Stomach (tissue), 9 donors: Measurements from ENCODE around the gene ZSCAN2. TPM values are rescaled to one million over a fixed set of nuclear protein-coding genes. Genes with fewer than 3 reads are reported as not detected.

Experiments used
- DNase-seq, 2 donors: peaks; one replicate each; pipeline versions ENCODE4 v3.0.0 to v3.0.0-alpha.2; 2013 to 2019
- H3K27ac ChIP-seq, 5 donors: fragments of 200-600 bp in 4 of 5; sonication (generic) in 4 of 5; one replicate each; pipeline ENCODE4 v1.5.1; 2013 to 2019; ENCODE audit warnings: mild to moderate bottlenecking in 1 of 5, moderate library complexity in 1 of 5
- H3K27me3 ChIP-seq, 3 donors: fragments of 200-600 bp; sonication (generic); one replicate each; pipeline ENCODE4 v1.5.1; 2017 to 2019; ENCODE audit warnings: mixed run types in 1 of 3
- H3K36me3 ChIP-seq, 4 donors: fragments of 200-600 bp; sonication (generic); 1 replicate in 3 of 4; 2 replicates in 1 of 4; pipeline ENCODE4 v1.5.1; 2016 to 2019
- H3K4me1 ChIP-seq, 4 donors: fragments of 200-600 bp; sonication (generic); one replicate each; pipeline ENCODE4 v1.5.1; 2016 to 2019
- H3K4me3 ChIP-seq, 4 donors: fragments of 200-600 bp; sonication (generic) in 3 of 4; one replicate each; pipeline ENCODE4 v1.5.1; 2016 to 2019; ENCODE audit warnings: mild to moderate bottlenecking in 1 of 4
- H3K9me3 ChIP-seq, 4 donors: fragments of 200-600 bp; sonication (generic); one replicate each; pipeline ENCODE4 v1.5.1; 2016 to 2019
- CTCF ChIP-seq, 7 experiments: fragments of 450-650 bp in 4 of 7; fragments of 200-600 bp in 3 of 7; sonication (generic) in 3 of 7; IDR thresholded peaks; one replicate each; pipeline ENCODE4 v1.5.1; 2016 to 2019; ENCODE audit warnings: antibody characterized with exemption in 7 of 7, control low read depth in 2 of 7, mild to moderate bottlenecking in 1 of 7
- EP300 ChIP-seq: sonication (generic); formaldehyde crosslinking; IDR thresholded peaks from one replicate; pipeline ENCODE4 v1.6.1; 2017; ENCODE audit warnings: antibody characterized with exemption
- POLR2A ChIP-seq, 4 donors: fragments of 450-650 bp; IDR thresholded peaks; one replicate each; pipeline ENCODE4 v1.6.1; 2016; ENCODE audit warnings: antibody characterized with exemption in 4 of 4, control low read depth in 2 of 4, mild to moderate bottlenecking in 1 of 4, moderate library complexity in 1 of 4
- POLR2AphosphoS5 ChIP-seq, 3 donors: sonication (generic); formaldehyde crosslinking; IDR thresholded peaks; one replicate each; pipeline ENCODE4 v1.6.1; 2016; ENCODE audit warnings: antibody characterized with exemption in 3 of 3
- WGBS, 5 donors: extraction: QIAGEN DNeasy Blood & Tissue Kit in 3 of 5; methylation state at CpG; one replicate each; pipeline versions ENCODE4 v1.1.5 to v1.1.7; 2013 to 2018; 5-methylcytosine and 5-hydroxymethylcytosine counted together
- intact Hi-C: fragments of 100-400 bp; cut with DNase I; formaldehyde crosslinking; loops from one replicate; pipeline ENCODE4 v1.15.1; 2023; ENCODE audit warnings: low total_unique reads
- polyA plus RNA-seq, 3 donors: library from polyadenylated mRNA; stranded (reverse); fragments of 200-250 nt; gene quantifications; one replicate each; pipeline ENCODE4 v1.2.3, GENCODE V29; 2013
- total RNA-seq, 5 donors: library from RNA; depleted of rRNA; stranded (reverse); fragments of >200 nt; gene quantifications; one replicate each; pipeline versions ENCODE4 v1.1.0 to v1.2.3, GENCODE V29; 2014 to 2016
- donor health status: healthy with polysubstance abuse.
- donor health status: Bipolar disorder and iron deficiency.
- donor health status: healthy.

Gene ZSCAN2
- total and polyA plus RNA-seq, 8 donors = 1.2 to 28.1 (median 6.6) TPM

DNA sequence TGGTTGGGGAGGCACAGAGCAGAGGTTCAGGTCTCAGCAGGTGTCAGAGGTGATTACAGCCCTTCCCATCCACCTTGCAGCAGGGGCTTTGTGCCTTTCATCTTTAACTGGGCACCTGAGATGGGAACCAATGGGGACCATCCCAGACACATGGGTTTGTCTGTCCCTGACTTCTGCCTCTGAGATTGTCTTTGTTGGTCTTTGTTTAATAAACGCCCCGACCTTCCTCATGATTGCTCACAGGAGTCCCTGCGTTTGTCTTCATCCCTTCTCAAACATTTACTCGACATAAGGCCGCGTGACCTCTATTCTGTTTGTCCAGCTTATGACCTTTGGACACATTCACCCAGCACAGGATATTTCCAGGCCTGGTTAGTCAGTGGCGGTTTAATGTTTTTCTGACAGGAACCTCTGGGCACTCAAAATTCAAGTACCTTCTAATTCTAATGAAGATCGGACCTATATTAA, 5.9 kb downstream of the ZSCAN2 start:
- H3K27ac ChIP-seq = peak overlapping the region; percentile 45 to 63 (median 52)
- DNase-seq = peak; percentile 50 to 72
- intact Hi-C loops = no loop called here
- no peaks in the 10 kb centered on the region for H3K27me3 ChIP-seq
- 26 to 58% (median 48%) methylated on average over 8 of the region's 8 CpGs for WGBS, 5 donors
- peaks cover 0 to 41% (median 34%) of the 10 kb centered on the region in 4 donors for H3K36me3 ChIP-seq
- TF ChIP-seq POLR2A (IDR thresholded peaks at IDR 0.05) (no peak), POLR2AphosphoS5 (IDR thresholded peaks at IDR 0.05) (peak in 1 of 3 donors; percentile 52)
- H3K4me3 ChIP-seq = no peak overlapping the region
- peaks cover 25 to 75% (median 49%) of the 10 kb centered on the region in 4 donors for H3K4me1 ChIP-seq
- no peaks in the 10 kb centered on the region for H3K9me3 ChIP-seq

DNA sequence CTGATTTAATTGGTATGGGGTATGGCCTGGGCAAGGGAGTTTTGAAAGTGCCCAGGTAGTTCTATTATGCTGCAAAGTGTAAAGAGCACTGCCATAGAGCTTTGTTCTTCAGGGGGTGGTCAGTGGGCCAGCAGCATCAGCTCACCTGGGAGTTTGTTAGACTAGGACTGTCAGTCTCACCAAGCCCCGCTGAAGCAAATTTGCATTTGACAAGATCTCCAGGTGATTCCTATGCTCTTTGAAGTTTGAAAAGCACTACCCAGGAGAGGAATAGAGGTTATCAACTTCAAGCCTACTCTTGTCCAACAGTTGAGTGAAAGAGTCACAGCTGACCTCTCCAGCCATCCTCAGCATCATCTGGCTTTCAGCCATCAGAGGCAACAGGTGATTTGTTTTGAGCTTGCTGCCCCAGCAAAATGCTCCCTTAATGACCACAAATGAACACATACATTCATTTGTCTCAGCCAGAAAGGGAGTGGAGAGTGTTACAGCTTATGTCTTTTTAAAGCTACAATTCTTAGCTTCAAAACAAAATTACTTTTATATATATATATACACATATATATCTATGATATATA, 8.0 kb downstream of the ZSCAN2 start:
- 70 to 100% (median 71%) methylated on average over 1 of the region's 1 CpG for WGBS, 5 donors
- TF ChIP-seq CTCF (IDR thresholded peaks at IDR 0.05) (no peak), POLR2AphosphoS5 (IDR thresholded peaks at IDR 0.05) (no peak), POLR2A (IDR thresholded peaks at IDR 0.05) (no peak), EP300 (no peak)
- peaks cover 0 to 40% (median 31%) of the 10 kb centered on the region in 4 donors for H3K36me3 ChIP-seq
- no peaks in the 10 kb centered on the region for H3K9me3 ChIP-seq
- intact Hi-C loops = no loop called here
- H3K27ac ChIP-seq = no peak overlapping the region
- DNase-seq = no peak
- peaks cover 25 to 56% (median 34%) of the 10 kb centered on the region in 4 donors for H3K4me1 ChIP-seq
- H3K27me3 ChIP-seq = no peaks in the 10 kb centered on the region
- no peak overlapping the region for H3K4me3 ChIP-seq

DNA sequence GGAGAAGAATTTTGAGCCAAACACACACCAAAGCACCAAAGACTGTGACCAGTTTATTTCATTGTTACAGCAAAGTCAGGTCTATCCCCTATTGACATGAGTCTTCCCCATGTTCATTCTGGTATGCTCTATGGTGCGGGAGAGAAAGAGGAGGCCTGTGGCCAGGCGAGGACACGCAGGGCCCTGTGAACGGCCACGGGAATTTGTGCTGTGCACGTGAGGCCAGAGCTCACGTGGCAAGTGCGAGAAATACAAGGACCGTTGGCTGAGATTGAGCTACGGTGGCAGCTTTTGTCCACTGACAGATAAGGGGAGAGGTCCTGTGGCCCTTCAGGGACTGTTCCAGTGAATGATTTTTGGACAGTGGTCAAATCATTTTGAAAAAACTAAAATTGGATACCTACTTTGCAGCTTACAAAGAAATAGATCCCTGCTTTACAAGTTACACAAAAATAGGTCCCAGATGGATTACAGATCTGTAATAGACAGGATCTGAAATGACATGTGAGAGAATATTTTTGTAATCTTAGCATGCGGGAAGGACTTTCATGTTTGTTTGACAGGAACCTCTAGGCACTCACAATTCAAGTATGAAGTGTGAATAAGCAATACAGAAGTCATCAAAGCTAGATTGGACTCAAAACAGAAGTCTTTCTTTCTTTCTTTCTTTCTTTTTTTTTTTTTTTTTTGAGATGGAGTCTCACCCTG, 9.2 kb downstream of the ZSCAN2 start:
- H3K36me3 ChIP-seq = peaks cover 0 to 34% (median 24%) of the 10 kb centered on the region in 4 donors
- WGBS, 5 donors = 68 to 89% (median 74%) methylated on average over 11 of the region's 11 CpGs
- no peaks in the 10 kb centered on the region for H3K27me3 ChIP-seq
- intact Hi-C loops = no loop called here
- no peaks in the 10 kb centered on the region for H3K9me3 ChIP-seq
- DNase-seq = no peak
- H3K4me3 ChIP-seq = no peak overlapping the region
- H3K27ac ChIP-seq = no peak overlapping the region
- TF ChIP-seq POLR2AphosphoS5 (IDR thresholded peaks at IDR 0.05) (no peak), EP300 (no peak), POLR2A (IDR thresholded peaks at IDR 0.05) (no peak), CTCF (IDR thresholded peaks at IDR 0.05) (no peak)
- peaks cover 24 to 44% (median 27%) of the 10 kb centered on the region in 4 donors for H3K4me1 ChIP-seq

DNA sequence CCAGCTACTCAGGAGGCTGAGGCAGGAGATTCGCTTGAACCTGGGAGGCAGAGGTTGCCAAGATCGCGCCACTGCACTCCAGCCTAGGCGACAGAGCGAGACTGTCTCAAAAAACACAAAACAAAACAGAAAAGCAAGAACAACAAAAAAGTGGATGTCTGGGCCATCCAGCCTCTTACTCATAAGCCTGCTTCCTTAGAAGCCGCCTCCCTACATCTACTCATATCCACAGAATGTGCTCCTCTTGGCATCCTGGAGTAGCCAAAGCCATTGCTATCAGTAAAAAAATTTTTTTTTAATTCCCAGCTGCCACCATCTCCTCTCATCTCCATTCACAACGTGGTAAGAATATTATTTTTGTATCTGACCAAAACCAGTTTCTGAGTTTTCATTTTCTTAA, 10.8 kb downstream of the ZSCAN2 start:
- Histone ChIP-seq H3K36me3 (peaks cover 0 to 26% (median 22%) of the 10 kb centered on the region in 4 donors), H3K9me3 (no peaks in the 10 kb centered on the region), H3K27ac (no peak overlapping the region), H3K27me3 (no peaks in the 10 kb centered on the region), H3K4me3 (no peak overlapping the region), H3K4me1 (peaks cover 8 to 32% (median 15%) of the 10 kb centered on the region in 4 donors)
- intact Hi-C loops = no loop called here
- TF ChIP-seq POLR2A (IDR thresholded peaks at IDR 0.05) = no peak
- no peak for TF ChIP-seq CTCF (IDR thresholded peaks at IDR 0.05)
- no peak for TF ChIP-seq EP300
- TF ChIP-seq POLR2AphosphoS5 (IDR thresholded peaks at IDR 0.05) = no peak
- 90 to 98% (median 96%) methylated on average over 7 of the region's 7 CpGs for WGBS, 5 donors
- no peak for DNase-seq
